ENCODE measurements around the gene GAK. TPM values are rescaled to one million over a fixed set of nuclear protein-coding genes. Genes with fewer than 3 reads are reported as not detected.
"Not testable (repeated sequence)": the region's sequence is repeated elsewhere in the genome, so short reads cannot be mapped to it uniquely, and the experiment has no call there.

The GAK gene
- total RNA-seq, 1 experiment from 2014 or later, result 49.5 TPM

GRCh38 chr4:818106-818921 is 113.8 kb downstream of the GAK start:
- no peak for DNase-seq (ENCODE audit: low spot score)

GRCh38 chr4:815464-816146 is 116.5 kb downstream of the GAK start:
- DNase-seq (ENCODE audit: low spot score), result no peak

GRCh38 chr4:814312-814850 is 117.7 kb downstream of the GAK start:
- DNase-seq (ENCODE audit: low spot score), result no peak

GRCh38 chr4:813900-814299 is 118.2 kb downstream of the GAK start:
- no peak for DNase-seq (ENCODE audit: low spot score)

DNA sequence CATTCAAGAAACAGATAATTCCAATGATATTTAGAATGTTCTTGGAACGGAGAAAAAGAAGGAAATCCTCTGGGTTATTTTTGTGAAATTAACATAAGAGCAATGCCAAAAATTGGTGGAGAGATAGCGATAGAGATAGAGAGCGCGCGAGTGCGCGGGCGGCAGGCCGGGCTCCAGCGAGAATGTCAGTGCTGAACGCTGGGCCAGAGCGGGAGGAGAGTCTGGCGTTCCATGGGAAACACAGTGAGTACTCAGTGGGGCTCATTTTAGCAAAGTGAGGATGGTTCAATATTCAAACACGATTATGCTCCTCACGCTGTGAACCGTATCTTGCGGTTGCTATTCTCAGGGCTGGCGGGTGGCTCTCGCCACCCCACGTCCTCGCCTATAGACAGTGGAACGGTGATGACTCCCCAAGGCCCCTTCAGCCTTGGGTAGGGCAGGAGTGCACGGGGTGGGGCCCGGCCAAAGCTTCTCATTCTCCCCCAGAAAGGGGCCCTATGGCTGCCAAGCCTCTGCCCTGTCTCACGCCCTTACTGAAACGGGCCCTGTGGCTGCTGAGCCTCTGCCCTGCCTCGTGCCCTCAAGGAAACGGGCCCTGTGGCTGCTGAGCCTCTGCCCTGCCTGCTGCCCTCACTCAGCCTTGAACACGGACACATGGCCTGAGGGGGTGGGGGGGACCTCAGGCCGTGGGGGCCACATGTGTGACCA is 123.1 kb downstream of the GAK start:
- DNase-seq (ENCODE audit: low spot score), result no peak

- no peak for DNase-seq (ENCODE audit: low spot score)
These were observed 124.3 kb downstream of the GAK start for GRCh38 chr4:807792-808191.

- not testable (repeated sequence) for DNase-seq (ENCODE audit: low spot score)
These were observed 125.1 kb downstream of the GAK start for GRCh38 chr4:806979-807378.

DNA sequence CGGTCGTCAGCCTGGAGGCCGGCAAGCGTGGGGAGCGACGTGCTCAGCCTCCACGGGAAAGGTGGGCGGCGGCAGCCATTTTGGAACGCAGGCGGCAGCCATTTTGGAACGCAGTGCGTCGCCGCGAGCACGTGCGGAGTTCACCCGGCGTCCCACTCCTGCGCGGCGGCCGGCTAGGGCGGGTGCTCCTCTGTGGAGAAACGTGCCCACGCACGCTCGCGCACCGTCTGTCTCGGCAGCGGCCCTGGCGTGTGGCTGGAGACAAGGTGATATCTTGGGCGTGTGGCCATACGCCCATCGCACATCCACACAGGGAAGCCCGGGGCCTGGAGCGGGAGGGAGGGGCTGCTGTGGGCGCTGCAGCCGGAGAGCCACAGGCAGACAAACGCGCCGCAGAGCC is 127.3 kb downstream of the GAK start:
- DNase-seq (ENCODE audit: low spot score), result no peak

DNA sequence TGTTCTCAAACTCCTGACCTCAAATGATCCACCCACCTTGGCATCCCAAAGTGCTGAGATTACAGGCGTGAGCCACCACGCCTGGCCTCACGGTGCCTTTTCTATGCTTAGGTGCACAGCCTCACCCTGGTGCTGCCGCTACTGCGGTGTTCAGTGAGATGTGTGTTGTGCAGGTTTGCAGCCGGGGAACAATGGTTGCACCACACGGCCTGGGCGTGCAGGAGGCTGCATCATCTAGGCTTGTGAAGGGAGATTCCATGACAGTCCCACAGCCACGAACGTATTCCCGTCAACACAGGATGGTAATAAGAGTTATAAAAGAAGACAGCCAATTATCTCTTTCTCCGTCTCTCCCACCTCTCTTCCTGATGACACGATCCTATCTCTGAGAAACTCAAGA is 128.2 kb downstream of the GAK start:
- DNase-seq (ENCODE audit: low spot score), result no peak

GRCh38 chr4:801436-802124 is 130.5 kb downstream of the GAK start:
- DNase-seq (ENCODE audit: low spot score), result no peak

Other genes starting within 250 kb of the GAK start
- gene SLC49A3, start 243.2 kb downstream of the GAK start, total RNA-seq (2014; rRNA removed; shearing (Covaris generic)), result not detected in 2 replicates
- gene PCGF3, start 226.5 kb downstream of the GAK start, total RNA-seq (2014; rRNA removed; shearing (Covaris generic)), result 26.1 and 42.5 TPM in 2 replicates
- gene CPLX1, start 106.2 kb downstream of the GAK start, total RNA-seq (2014; rRNA removed; shearing (Covaris generic)), result 0.17 TPM in 1 of 2 replicates, not detected in the other
- gene TMEM175, start 144 bp upstream of the GAK start, total RNA-seq (2014; rRNA removed; shearing (Covaris generic)), result 9.7 and 13.0 TPM in 2 replicates
- 5.1 and 5.7 TPM in 2 replicates for gene DGKQ, start 41.3 kb upstream of the GAK start, total RNA-seq (2014; rRNA removed; shearing (Covaris generic))
- gene IDUA, start 54.7 kb upstream of the GAK start, total RNA-seq (2014; rRNA removed; shearing (Covaris generic)), result 3.0 and 5.3 TPM in 2 replicates
- 0.10 TPM in 1 of 2 replicates, not detected in the other for gene SLC26A1, start 61.1 kb upstream of the GAK start, total RNA-seq (2014; rRNA removed; shearing (Covaris generic))
- gene FGFRL1, start 79.3 kb upstream of the GAK start, total RNA-seq (2014; rRNA removed; shearing (Covaris generic)), result 63.1 and 66.9 TPM in 2 replicates
- not detected in 2 replicates for gene RNF212, start 181.2 kb upstream of the GAK start, total RNA-seq (2014; rRNA removed; shearing (Covaris generic))
- gene SPON2, start 240.3 kb upstream of the GAK start, total RNA-seq (2014; rRNA removed; shearing (Covaris generic)), result 4.5 and 12.0 TPM in 2 replicates

Measured in H4 (cell line).